Measurements from ENCODE around the gene CLEC5A. TPM values are rescaled to one million over a fixed set of nuclear protein-coding genes. Genes with fewer than 3 reads are reported as not detected.
A peak's percentile ranks its signal among the peaks of the same experiment; 100 is the strongest.

The CLEC5A gene
- total and polyA plus RNA-seq, 2 experiments from 2014 or later, result not detected

DNA sequence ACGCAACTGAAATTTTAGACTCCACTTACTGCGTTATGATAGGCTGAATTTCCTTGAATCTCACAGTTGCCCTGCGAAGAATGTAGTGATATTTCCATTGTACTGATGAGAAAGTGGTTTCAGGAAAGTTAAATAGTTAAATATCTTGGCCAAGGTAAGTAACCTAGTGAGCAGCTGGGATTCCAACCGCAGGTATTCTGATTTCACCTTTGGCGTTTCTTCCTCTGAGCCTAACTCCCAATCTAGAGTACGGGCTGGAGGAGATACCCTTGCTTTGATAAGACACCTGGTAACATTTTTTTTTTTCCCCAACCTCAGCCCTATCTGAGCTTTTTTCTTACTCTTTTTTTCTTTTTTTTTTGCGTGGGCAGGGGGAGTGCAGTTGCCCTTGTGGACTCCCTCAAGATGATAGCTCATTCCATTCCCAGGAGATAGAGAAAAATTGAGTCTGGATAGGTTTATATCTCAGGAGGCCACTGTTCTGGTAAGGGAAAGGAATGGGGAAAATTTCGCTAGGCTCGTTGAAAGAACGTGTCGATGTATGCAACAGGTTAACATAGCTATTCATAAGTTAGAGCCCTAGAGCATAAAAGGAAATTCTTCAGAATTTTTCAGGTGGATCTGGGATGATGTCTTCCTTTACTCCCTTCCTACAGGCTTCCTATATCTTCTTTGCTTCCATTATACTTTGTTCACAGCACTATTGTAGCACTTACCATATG, 29.9 kb upstream of the CLEC5A start:
- H3K36me3 ChIP-seq, result no peaks in the 10 kb centered on the region
- H3K27ac ChIP-seq, result no peak overlapping the region
- TF ChIP-seq, protein P1, sequence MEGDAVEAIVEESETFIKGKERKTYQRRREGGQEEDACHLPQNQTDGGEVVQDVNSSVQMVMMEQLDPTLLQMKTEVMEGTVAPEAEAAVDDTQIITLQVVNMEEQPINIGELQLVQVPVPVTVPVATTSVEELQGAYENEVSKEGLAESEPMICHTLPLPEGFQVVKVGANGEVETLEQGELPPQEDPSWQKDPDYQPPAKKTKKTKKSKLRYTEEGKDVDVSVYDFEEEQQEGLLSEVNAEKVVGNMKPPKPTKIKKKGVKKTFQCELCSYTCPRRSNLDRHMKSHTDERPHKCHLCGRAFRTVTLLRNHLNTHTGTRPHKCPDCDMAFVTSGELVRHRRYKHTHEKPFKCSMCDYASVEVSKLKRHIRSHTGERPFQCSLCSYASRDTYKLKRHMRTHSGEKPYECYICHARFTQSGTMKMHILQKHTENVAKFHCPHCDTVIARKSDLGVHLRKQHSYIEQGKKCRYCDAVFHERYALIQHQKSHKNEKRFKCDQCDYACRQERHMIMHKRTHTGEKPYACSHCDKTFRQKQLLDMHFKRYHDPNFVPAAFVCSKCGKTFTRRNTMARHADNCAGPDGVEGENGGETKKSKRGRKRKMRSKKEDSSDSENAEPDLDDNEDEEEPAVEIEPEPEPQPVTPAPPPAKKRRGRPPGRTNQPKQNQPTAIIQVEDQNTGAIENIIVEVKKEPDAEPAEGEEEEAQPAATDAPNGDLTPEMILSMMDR (IDR thresholded peaks at IDR 0.05; ENCODE audit: low read depth, low read length), result no peak
- H3K27me3 ChIP-seq, result no peaks in the 10 kb centered on the region
- no peak for DNase-seq (ENCODE audit: low read depth in 1 of 2, low spot score in 1 of 2)
- no peaks in the 10 kb centered on the region for H3K9me3 ChIP-seq (ENCODE audit: low read depth)
- H3K4me3 ChIP-seq, result no peak overlapping the region
- H3K4me1 ChIP-seq (ENCODE audit: low read depth), result no peaks in the 10 kb centered on the region

DNA sequence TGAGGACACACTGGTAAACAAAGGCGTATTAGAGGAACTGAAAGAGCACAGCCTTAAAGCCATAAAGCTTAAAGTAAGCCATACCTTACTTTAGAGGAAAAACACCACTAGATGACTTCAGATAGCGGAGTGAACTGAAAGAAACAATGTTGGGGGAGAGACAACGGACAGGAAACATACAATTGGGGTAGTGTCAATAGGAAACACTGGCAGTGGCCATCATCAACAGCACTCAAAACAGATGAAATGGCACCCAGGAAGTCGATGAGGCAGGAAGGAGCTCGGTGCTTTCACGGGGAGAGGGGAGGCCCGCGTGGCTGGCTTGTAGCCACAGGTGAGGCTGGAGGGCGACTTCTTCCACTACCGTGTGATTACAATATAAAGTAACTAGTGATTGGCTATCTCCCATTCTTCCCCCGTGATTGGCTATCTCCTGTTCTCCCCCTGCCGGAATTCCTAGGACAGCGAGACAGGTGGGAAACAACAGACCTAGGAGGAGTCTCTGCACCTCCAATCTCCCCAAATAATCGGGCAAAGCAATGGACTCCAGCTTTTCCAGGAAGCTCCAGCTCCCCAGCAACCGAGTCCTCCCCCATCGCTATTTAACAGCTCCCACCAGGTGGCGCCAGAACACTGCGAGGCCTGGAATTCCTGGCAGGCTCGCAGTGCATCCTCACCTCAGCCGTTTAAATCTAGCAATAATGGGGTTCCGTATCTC, 29.2 kb upstream of the CLEC5A start:
- Histone ChIP-seq H3K27ac (no peak overlapping the region), H3K36me3 (no peaks in the 10 kb centered on the region), H3K9me3 (ENCODE audit: low read depth) (no peaks in the 10 kb centered on the region), H3K4me1 (ENCODE audit: low read depth) (no peaks in the 10 kb centered on the region), H3K4me3 (no peak overlapping the region), H3K27me3 (no peaks in the 10 kb centered on the region)
- peak; percentile 33 to 85 for DNase-seq (ENCODE audit: low read depth in 1 of 2, low spot score in 1 of 2)
- TF ChIP-seq, protein P1 (IDR thresholded peaks at IDR 0.05; ENCODE audit: low read depth, low read length), result peak; percentile 63

DNA sequence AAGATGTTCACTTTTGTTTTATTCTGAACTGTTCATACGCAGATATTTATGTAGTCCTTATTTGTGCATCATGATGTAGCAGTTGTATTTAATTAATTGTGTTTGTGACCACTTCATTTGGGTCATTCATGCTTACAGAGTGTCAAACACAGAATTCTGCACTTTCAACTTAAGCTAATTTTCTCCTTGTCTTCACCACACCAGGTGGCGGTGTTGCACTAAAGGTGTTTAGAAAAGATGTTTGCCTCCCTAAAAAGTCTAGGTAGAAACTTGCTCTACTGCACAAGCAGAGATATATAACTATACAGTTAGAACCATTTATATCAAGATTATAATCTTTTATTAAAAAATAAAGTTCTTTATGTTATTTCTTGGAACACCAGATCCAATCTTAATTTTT, 28.1 kb upstream of the CLEC5A start:
- TF ChIP-seq, protein P1 (IDR thresholded peaks at IDR 0.05; ENCODE audit: low read depth, low read length), result no peak
- no peak overlapping the region for H3K27ac ChIP-seq
- H3K4me3 ChIP-seq, result no peak overlapping the region
- H3K4me1 ChIP-seq (ENCODE audit: low read depth), result no peaks in the 10 kb centered on the region
- no peaks in the 10 kb centered on the region for H3K27me3 ChIP-seq
- H3K9me3 ChIP-seq (ENCODE audit: low read depth), result no peaks in the 10 kb centered on the region
- no peaks in the 10 kb centered on the region for H3K36me3 ChIP-seq
- DNase-seq (ENCODE audit: low read depth in 1 of 2, low spot score in 1 of 2), result no peak

DNA sequence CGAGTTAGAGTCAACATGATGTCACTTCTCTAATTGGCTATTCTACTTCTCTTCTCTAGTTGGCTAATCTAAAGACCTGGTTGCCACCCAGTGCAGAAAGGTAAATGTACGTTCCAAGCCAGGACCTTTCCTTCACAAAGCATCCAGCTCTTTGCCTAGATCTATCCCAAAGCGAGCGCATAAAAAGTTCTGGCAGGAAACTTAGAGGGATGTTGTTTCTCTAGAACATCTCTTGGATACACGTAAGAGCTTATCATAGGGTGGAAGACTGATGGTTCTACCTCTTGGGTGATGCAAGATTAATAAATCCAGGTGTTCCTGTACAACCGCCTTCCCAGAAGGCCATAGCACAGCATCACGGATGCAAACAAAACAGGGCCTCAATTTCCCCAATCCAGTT, 26.9 kb upstream of the CLEC5A start, which contains the start of gene TAS2R38:
Gene TAS2R38 (minus strand): TSS at position 101 of the 400 bp plus-strand sequence. CDS start 84 bp downstream, at position 17.
- TF ChIP-seq, protein P1 (IDR thresholded peaks at IDR 0.05; ENCODE audit: low read depth, low read length), result no peak
- H3K27ac ChIP-seq, result no peak within 1 kb of the TSS
- H3K36me3 ChIP-seq, result no peaks in the 10 kb centered on the region
- H3K9me3 ChIP-seq (ENCODE audit: low read depth), result no peaks in the 10 kb centered on the region
- no peak for DNase-seq (ENCODE audit: low read depth in 1 of 2, low spot score in 1 of 2)
- H3K4me3 ChIP-seq, result no peak within 1 kb of the TSS
- H3K27me3 ChIP-seq, result no peaks in the 10 kb centered on the region
- no peaks in the 10 kb centered on the region for H3K4me1 ChIP-seq (ENCODE audit: low read depth)

DNA sequence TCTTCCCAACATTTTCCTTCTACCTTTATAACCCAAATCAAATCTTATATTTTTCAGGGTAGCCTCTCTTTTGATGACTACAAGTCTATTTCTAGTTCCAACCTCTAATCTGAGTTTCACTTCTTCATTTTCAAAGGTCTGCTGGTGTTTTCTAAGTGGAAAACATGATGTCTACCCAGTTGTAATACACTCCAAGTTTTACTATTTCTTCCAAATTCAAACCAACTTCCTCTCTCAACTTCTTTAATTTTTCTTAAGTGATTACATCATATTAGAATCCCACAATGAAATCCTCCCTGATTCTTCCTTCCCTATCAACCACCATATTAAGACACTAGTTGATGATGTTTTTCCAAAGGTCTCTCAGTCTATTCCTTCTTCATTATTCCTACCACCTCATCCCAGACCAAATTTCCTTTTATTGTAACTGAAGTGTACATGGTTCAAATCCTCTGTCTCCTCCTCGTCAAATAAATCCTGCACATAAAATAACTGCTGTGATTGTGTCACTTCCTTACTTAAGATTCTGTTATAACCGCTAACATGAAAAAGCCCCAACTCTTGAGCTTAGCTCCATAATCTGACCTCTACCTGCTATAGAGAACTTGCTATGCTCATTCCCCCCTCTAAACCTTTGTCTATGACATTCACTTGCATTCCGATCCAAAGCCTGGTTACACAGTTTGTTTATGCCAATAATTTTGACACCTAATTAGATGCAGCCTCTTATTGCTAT, 14.1 kb upstream of the CLEC5A start:
- Histone ChIP-seq H3K4me3 (no peak overlapping the region), H3K36me3 (no peaks in the 10 kb centered on the region), H3K27me3 (no peaks in the 10 kb centered on the region), H3K27ac (no peak overlapping the region), H3K9me3 (ENCODE audit: low read depth) (no peaks in the 10 kb centered on the region), H3K4me1 (ENCODE audit: low read depth) (no peaks in the 10 kb centered on the region)
- no peak for DNase-seq (ENCODE audit: low read depth in 1 of 2, low spot score in 1 of 2)
- TF ChIP-seq, protein P1 (IDR thresholded peaks at IDR 0.05; ENCODE audit: low read depth, low read length), result no peak
